HG03025 (cell line): ENCODE results near the gene TATDN2.
"Not testable (repeated sequence)": the region's sequence is repeated elsewhere in the genome, so short reads cannot be mapped to it uniquely, and the experiment has no call there.

ENCODE experiments used
- ATAC-seq: cut with Tn5 transposase; IDR thresholded peaks from one replicate; pipeline ENCODE4 v1.9.1; 2021; ENCODE audit warnings: mild to moderate bottlenecking, moderate library complexity; ENCODE audit not compliant: unreplicated experiment, low FRiP score

Gene TATDN2

GRCh38 chr3:10288575-10288960, 40.3 kb downstream of the TATDN2 start:
- no peak for ATAC-seq

DNA sequence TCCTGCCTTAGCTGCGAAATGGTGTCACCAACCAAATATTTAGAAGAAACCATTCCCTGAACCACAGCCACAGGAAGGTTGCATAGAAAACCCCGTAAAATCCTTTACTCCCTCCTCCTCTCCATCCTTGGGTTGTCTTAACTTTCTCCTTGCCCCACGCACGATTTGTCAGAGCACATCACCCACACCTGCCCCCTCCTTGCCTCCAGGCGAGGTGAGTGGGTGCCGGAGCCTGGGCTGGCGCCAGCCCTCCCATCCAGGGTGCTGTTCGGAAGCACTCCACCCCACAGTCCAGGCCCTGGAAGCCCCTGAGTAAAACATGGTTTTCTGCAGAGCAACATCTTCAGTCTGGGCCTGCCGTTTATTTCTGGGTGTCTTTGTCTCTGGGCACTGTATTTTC, 40.8 kb downstream of the TATDN2 start:
- ATAC-seq = no peak

GRCh38 chr3:10289787-10290355, 41.6 kb downstream of the TATDN2 start:
- ATAC-seq = no peak

DNA sequence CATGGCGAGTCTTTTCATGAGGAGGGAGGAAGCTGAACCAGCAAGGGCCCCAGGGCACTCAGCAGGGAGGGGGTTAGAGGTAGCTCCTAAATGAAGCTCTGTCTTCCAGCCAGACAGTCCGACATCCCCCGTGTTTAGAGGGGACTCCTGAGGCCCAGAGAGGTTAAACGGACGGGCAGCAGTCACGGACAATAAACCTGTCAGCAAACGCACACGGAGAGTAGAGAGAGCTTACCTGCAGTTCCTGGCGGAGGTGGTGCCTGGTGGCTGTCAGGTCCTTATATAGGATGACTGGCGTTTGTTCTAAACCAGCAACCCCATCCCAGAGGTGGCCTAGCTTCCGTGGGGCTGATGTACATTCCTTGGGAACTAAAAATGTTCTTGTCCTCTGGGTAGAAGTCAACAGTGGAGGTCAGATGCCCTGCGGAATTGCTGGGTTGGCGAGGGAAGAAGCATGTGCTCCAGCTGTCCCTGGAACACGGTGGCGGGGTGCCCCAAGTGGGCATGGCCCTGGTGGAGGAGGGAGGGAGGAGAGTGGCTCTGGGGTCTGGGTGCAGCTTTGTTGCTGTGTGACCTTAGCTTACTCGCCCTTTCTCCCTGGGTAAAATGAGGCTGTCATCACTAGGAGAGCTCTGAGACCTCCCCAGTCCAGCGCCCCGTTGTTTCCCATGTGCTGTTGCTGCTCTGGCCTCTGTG, 42.4 kb downstream of the TATDN2 start:
- no peak for ATAC-seq

DNA sequence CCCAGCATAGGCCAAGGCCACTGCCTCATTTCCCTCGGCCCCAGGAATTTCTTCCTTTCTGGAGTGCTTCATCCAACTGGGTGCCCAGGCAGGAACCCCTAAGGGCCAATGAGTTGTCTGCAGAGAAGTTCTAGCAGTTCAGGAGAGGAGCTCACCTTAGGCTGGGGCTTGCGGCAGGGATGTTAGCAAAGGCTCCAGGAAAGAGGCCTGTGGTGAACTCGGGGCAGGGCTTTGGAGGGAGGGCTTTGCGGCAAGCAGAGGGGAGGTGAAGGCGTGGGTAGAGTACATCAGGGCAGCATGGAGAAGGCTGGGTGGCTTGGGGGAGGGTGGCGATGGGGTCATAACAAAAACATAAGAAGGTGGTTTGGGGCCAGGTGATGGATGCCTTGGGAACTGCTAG, 43.4 kb downstream of the TATDN2 start:
- ATAC-seq = no peak

DNA sequence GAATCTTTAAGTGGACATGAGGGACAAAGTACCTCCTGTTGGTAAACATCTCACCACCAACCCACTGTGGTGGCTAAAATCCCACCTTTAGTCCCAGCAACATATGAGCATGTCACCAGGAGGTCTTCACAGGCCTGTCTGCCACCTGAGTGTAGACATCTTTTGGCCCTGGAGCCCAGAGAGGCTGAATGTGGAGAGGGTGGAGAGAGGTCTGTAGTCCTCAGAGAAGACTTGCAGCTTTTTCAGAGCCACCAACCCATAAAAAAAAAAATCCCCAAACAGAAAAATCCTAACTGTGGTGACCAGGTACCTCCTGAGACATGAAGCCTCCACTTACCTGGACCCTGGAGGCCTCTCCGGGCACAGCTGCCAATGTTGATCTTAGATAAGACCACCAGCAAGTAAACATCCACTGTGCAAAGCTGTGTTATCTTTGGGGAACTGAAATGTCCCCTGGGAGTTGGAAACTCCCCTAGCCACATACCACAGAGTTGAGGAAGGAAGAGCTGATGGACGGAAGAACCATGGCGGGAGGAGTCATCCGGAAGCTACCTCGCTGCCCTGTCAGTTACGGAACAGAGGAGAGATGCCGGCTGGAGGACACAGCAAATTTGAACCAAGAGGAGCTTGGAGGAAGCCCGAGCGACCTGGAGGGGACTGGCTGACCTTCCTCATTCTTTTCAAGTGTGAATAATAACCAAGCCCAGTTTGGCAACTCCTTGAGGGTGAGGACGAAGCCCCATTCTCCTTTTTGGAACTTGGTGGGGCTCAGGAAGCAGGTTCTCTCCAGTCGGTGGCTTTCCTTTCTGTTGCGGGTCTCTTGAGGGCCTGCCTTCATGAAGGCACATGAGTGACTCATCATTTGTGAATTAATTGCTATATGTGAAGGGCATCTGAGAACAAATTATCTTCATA, 44.5 kb downstream of the TATDN2 start, which contains the start of gene GHRL:
Gene GHRL (minus strand): TSS at position 443 of the 915 bp plus-strand sequence. CDS start 2,767 bp downstream, outside the sequence.
- no peak for ATAC-seq

DNA sequence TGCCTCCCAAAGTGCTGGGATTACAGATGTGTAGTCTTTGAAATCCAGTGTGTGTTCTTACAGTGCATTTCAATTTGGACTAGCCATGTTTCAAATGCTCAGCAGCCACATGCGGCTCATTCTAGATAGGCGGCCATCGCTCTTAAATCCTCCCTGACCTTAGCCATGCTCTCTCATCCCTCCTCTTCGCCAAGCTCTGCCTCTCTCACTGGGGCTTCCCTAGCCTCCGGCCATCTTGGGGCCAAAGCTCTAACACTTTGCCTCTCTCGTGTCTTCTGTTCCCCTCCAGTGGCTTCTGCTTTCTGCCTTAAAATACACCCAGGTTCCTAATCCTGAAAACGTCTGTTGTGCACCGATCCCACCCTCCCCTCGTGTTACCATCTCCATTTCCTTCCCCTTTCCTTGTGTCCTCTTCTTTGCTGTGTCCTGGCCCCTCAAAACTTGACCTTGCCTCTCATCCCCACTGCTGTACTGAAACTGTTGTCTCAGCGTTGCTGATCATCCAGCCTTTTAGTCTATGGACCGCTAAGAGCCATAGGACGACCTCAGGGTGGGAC, 45.8 kb downstream of the TATDN2 start:
- ATAC-seq = no peak

DNA sequence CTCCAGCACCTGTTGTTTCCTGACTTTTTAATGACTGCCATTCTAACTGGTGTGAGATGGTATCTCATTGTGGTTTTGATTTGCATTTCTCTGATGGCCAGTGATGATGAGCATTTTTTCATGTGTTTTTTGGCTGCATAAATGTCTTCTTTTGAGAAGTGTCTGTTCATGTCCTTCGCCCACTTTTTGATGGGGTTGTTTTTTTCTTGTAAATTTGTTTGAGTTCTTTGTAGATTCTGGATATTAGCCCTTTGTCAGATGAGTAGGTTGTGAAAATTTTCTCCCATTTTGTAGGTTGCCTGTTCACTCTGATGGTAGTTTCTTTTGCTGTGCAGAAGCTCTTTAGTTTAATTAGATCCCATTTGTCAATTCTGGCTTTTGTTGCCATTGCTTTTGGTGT, 49.8 kb downstream of the TATDN2 start:
- ATAC-seq = not testable (repeated sequence)

DNA sequence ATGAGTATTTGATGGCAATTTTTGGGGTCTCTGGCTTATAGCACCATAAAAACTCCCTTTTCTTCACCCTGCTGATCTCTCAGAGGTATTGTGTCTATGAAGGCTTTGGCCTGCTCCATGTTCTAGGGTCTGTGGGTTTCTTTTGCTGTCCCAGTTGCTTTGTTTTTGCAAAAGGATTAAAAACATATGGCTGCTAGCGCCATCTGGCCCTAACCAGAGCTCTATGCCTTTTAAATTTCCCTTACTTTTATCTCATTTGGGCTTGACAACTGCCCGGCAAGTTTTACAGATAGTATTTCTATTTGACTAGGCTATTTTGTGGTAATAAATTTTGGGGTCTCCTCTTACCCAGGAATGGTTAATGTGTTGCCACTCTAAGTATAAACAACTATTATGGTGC, 50.9 kb downstream of the TATDN2 start:
- no peak for ATAC-seq

- no peak for ATAC-seq
Measured at GRCh38 chr3:10299679-10300078, 51.4 kb downstream of the TATDN2 start.

- ATAC-seq = no peak
Measured at GRCh38 chr3:10300087-10300486, 51.8 kb downstream of the TATDN2 start.

DNA sequence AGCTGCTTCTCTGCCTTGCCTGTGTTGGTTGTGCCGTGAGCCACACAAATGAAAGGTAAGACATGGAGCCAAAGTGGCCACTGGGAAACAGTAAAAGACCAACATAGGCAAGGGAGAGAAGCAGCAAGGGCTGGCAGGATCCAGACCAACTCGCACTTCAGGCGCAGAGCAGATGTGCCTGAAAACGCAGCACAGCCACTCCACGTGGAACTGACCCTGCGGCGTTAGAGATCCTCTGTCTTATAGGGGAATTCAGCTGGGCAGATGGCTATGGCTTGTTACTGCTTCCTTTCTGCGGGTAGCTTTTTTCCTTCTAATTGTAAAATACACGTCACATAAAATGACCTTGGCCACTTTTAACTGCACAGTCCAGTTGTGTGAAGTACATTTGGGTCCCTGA, 54.8 kb downstream of the TATDN2 start:
- ATAC-seq = no peak

DNA sequence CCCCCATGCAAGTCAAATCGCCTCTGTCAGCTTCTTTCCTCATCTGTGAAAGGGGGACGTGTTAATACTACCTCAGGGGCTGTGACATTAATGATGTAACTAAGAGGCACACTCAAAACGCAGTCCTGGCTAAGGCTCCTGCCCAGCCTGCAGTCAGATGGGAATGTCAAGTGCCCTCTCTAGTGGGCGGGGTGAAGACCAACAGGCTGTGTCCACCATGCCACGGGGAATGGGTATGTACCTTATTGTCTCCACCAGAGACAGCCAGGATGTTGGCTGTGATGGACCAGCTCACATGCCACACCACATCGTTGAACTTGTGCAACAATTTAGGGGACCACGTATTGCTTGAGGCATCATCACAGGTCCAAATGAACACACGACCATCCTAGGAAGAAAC, 55.5 kb downstream of the TATDN2 start:
- no peak for ATAC-seq

GRCh38 chr3:10304905-10305304, 56.6 kb downstream of the TATDN2 start:
- no peak for ATAC-seq

GRCh38 chr3:10305331-10305902, 57.2 kb downstream of the TATDN2 start:
- no peak for ATAC-seq

DNA sequence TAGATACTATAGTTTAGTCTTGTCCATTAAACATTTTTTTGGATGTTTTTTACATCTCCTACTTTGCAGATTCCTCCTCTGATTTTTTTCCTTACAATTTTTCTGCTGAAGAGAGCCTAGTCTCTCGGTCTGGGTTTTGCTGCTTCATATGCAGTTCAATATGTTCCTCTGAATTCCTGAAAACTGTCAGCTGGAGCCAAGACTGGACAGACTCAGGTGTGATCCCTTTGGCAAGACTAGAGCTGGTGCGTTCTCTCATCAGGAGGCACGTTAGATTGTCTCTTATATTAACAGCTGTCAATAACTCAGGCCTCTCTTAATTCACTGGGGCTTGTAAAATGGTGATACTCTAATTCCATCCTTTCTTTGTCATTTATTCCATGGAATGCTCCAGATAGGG, 57.9 kb downstream of the TATDN2 start:
- ATAC-seq = no peak

GRCh38 chr3:10308678-10309077, 60.4 kb downstream of the TATDN2 start:
- ATAC-seq = no peak

DNA sequence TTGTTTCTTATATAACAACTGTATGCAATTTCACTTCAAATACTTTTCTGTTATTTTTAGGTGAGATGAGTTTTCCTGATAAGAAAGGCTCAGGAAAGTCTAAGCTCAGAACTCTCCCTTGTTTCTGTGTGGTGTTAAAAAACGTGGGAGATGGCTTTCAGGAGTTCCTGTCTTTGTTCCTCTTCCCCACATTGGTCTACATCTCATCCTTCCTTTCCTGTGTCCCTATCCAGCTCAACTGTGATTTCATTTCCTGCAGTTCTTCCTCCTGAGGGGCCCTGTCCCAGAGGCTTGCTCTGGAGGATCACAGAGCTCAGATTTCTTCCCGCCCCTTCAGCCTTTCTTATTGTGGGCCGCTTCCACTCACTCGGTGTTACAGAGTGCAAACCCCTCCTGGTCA, 61.5 kb downstream of the TATDN2 start:
- ATAC-seq = no peak

GRCh38 chr3:10310578-10310977, 62.3 kb downstream of the TATDN2 start:
- no peak for ATAC-seq

GRCh38 chr3:10311710-10312109, 63.5 kb downstream of the TATDN2 start:
- no peak for ATAC-seq

DNA sequence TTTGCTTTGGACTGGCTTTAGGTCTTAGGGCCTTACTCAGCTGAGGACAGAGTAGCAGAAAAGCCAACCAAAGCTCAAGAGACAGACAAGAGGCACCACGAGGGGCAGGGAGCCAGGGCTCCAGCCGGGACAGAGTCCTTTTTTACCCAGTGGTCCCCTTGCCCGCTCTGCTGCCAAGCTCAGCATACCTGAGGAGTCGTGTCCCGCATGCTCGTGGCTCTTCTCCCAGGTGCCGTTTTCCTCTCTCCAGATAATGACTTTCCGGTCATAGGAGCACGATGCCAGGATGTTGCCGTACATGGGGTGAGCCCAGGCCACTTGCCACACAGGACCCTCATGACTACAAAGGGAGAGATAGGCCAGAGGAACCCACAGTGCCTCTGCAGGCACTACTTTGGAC, 64.1 kb downstream of the TATDN2 start:
- no peak for ATAC-seq
